AG09319 (cell line): ENCODE results near the gene TBC1D2B.
"Not testable (repeated sequence)": the region's sequence is repeated elsewhere in the genome, so short reads cannot be mapped to it uniquely, and the experiment has no call there.

Experiments used
- DNase-seq: peaks from one replicate; pipeline ENCODE4 v3.0.0-alpha.2; 2010; ENCODE audit warnings: low read depth; ENCODE audit errors: extremely low read depth
- TF ChIP-seq, protein P1 (sequence below): IDR thresholded peaks from 2 replicates; pipeline ENCODE4 v1.5.1; 2011; ENCODE audit warnings: low read depth, mild to moderate bottlenecking, inconsistent platforms, low read length, moderate library complexity

TBC1D2B gene

DNA sequence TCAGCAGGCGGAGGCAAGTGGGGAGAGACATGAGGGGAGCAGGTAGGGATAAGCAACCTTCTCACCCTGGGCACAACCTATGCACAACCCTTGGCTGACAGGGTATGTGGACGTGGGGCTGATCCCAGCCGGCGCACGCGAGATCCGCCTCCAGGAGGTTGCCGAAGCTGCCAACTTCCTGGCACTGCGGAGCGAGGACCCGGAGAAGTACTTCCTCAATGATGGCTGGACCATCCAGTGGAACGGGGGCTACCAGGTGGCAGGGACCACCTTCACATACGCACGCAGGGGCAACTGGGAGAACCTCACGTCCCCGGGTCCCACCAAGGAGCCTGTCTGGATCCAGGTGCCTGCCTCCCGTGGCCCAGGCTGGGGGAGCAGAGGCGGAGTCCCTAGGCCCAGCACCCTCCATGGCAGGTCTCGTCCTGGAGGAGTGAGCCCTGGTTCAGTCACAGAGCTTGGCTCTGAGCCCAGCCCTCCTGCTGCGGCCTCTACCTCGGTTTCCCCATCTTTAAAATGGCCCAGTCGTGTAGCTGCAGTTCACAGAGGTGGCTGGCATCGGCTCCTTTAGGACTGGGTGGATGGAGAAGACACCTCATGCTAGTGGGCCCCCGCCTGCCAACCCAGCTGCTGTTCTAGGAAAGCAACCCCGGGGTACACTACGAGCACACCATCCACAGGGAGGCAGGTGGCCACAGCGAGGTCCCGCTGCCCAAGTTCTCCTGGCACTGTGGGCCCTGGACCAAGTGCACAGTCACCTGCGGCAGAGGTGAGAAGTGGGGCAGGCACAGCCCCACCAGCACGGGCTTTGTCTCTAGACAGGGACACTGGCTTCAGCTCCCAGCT, 96.0 kb downstream of the TBC1D2B start:
- TF ChIP-seq, protein P1, sequence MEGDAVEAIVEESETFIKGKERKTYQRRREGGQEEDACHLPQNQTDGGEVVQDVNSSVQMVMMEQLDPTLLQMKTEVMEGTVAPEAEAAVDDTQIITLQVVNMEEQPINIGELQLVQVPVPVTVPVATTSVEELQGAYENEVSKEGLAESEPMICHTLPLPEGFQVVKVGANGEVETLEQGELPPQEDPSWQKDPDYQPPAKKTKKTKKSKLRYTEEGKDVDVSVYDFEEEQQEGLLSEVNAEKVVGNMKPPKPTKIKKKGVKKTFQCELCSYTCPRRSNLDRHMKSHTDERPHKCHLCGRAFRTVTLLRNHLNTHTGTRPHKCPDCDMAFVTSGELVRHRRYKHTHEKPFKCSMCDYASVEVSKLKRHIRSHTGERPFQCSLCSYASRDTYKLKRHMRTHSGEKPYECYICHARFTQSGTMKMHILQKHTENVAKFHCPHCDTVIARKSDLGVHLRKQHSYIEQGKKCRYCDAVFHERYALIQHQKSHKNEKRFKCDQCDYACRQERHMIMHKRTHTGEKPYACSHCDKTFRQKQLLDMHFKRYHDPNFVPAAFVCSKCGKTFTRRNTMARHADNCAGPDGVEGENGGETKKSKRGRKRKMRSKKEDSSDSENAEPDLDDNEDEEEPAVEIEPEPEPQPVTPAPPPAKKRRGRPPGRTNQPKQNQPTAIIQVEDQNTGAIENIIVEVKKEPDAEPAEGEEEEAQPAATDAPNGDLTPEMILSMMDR: no peak
- DNase-seq: no peak

DNA sequence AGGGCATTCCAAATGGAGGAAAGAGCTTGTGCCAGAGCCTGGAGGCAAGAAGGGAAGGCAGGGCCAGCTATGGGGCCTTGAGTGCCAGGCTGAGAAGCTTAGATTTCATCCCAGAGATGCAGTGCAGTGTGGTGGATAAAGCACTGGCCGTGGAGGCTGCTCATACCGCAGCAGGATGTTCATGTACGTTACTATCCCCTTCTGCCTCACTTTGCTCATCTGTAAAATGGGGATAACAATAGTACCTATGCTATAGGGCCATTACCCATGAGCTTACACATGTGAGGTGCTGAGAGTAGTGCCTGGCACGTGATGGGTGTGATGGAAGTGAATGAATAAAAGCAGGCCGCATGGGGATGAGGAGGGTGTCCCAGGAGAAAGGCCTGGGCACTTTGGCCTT, 96.8 kb downstream of the TBC1D2B start:
- DNase-seq: not testable (repeated sequence)

DNA sequence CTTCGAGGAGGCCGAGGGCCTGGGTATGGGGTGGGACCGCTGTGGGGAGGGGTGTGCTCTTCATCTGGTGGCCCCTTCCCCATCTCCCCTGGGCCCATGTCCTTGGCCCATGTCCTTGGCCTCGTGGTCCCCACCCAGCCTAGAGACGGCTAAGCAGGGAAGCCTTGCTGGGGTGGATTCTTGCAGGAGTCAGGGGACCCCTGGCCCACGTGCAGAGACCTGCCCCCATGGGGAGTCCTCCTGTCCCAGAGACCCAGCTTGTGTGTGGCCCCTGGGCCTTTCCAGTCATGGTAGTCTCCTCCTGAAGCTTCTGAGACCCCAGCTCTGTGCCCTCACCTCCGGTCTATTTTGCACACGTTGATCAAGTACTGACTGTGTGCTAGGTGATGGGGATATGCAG, 97.4 kb downstream of the TBC1D2B start:
- no peak for DNase-seq
- TF ChIP-seq, protein P1: no peak

DNA sequence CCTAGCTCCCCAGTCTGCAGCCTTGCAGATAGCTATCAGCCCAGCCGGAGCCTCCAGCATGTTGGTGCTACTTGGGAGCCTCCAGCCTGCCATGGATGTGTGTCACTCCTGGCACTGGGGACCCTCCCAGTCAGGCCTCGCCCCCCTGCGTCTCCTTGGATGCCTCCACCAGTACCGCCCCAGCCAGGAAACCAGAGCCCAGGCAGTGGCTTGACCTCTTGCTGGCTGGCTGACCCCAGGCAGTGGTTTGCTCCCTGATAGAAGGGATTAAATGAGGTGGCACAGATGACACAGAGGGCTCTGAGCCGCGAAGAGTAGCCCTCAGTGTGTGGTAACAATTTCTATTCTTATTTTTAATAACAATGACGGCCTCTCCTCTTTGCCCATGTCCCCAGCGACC, 98.4 kb downstream of the TBC1D2B start:
- DNase-seq: not testable (repeated sequence)

DNA sequence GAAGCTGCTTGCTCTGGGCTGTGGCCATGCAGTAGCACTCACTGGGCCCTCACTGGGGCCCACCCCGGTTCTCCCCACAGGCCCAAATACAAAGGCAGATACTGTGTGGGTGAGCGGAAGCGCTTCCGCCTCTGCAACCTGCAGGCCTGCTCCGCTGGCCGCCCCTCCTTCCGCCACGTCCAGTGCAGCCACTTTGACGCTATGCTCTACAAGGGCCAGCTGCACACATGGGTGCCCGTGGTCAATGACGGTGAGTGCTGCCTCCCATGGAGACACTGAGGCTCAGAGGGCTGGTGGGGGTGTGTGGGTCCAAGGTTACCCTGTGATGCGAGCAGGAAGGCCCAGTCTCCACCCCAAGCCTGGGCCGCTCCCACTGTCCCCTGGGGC, 98.8 kb downstream of the TBC1D2B start:
- not testable (repeated sequence) for DNase-seq

DNA sequence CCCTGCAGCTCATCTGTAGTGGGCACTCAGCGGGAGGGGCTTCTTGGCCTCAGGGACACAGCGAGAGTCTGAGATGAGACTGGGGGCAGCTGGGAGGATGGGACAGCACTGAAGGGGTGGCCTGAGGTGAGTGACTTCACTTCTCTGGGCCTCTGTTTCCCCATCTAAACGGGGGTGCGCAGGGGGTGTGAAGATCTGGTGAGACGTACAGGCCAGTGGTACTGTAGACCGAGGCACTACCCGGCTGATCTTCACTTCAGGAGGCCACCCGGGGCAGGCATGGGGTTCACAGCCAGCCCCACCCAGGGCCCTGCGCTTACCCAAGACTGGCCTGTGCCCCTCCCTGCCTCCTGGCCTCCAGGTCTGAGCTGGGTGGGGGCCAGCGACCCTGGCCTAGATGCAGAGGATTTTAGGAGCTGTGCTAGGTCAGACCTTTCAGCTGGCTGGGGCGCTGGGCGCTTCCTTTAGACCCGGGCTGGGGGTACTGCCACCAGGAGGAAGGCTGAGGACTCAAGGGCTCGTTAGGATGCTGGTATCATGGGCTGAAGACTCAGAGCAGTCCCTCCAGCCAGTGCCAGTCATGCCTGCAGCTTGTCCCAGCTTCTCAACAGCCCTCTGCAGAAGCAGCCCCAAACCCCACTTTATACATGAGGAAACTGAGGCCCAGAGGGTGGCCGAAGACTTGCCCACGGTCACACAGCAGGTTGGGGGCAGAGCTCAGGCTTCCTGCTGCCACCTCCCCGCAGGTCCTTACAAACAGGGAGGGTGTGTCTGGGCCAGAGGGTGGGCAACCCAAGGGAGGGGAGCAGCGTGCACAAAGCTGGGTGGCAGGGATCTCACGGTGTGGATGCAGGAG, 99.4 kb downstream of the TBC1D2B start:
- not testable (repeated sequence) for DNase-seq

DNA sequence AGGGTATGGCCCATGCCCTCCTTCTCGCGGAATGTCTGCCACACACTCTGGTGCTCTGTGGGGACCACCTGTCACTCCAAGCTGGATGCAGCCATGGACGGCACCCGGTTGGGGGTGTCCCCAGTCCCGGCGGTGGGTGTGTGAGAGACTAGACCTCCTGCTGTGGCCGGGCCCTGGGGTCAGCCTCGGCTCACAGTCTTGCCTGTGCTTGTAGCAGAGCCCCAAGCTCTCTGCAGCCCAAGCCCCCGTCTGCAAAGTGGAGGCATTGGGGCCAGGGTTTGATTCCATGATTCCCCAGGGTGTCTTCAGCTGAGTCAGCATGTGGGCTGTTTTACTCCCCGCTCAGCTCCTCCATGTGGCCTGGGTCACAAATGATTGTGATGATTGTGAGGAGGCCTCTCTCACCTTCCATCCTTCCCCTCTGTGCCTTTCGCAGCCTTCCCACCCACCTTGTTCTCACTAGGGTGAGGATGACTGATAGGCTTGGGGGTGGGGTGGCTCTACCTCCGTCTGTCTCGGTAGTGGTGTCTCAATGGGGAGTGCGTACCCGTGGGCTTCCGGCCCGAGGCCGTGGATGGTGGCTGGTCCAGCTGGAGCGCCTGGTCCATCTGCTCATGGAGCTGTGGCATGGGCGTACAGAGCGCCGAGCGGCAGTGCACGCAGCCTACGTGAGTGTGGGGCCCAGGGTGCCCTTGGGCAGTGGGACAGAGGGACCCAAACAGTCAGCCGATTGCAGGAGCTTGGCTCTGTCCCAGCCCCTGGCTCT, 100.6 kb downstream of the TBC1D2B start:
- not testable (repeated sequence) for DNase-seq

DNA sequence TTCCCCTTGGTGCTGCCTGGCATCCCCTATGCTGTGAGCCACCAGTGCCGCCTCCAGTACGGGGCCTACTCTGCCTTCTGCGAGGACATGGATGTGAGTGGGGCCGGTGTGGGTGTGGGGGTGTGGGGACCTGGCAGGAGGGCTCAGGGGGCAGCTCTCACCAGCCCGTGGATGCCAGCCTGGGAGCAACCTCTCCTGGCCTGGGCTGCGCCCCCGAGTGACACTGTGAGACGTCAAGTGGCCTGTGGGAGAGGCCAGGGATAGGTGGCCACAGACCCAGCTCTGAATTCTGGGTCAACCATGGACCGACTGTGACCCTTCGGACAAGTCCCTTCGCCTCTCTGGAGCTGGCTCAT, 101.4 kb downstream of the TBC1D2B start:
- not testable (repeated sequence) for DNase-seq

DNA sequence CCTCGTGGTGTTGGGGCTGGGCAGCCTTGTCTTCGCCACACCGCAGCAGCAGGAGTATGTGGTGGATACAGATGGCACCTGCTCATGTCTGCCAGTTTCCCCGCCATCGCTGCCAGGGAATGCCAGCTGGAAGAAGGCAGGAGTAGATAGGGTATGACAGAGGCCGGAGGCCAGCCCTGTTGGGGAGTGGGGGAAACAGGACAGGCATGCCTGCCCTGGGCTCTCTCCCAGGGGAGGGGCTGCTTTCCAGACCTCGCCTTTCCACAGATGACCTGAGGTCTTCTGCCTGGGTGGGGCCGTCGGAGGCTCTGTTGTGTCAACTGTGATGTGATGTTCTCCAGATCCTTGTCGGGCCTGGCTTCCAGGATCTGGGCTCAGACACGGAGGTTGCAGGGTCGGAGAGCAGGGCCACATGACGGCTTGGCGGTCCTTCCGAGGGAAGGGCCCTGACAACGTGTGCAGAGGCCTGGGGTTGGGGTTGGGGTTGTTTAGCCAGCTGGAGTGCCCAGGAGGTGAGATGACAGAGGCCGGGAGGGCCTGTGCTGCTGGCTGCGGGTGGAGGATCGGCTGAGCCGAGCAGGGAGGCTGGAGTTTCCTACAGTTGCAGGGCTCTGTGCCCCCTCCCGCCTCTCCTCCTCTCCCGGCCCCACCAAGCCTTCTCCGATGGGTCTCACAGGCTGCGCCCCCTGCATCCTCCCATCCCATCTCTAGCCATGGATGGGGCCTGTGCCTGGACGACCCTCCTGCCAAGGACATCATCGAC, 102.0 kb downstream of the TBC1D2B start:
- TF ChIP-seq, protein P1: no peak
- DNase-seq: no peak
